ENCODE measurements around the gene COL9A2. TPM values are rescaled to one million over a fixed set of nuclear protein-coding genes. Genes with fewer than 3 reads are reported as not detected.

COL9A2 gene
- total RNA-seq, 3 donors from 2014 or later = 3.4 to 11.2 (median 4.8) TPM

- ATAC-seq (peak; percentile 96), DNase-seq (no peak)
- intact Hi-C loops (cut with DNase I, micrococcal nuclease) = no loop called here
- TF ChIP-seq CTCF (IDR thresholded peaks at IDR 0.05) = no peak
- Histone ChIP-seq H3K36me3 (ENCODE audit: low read depth) (peaks cover 8% of the 10 kb centered on the region), H3K4me1 (ENCODE audit: low read depth) (no peaks in the 10 kb centered on the region), H3K4me3 (no peak overlapping the region), H3K9me3 (no peaks in the 10 kb centered on the region)
Measured at GRCh38 chr1:40281853-40282252, 35.2 kb downstream of the COL9A2 start.

GRCh38 chr1:40276122-40276521 is 41.0 kb downstream of the COL9A2 start:
- Histone ChIP-seq H3K36me3 (ENCODE audit: low read depth) (peaks cover 4% of the 10 kb centered on the region), H3K4me3 (no peak overlapping the region), H3K9me3 (no peaks in the 10 kb centered on the region), H3K4me1 (ENCODE audit: low read depth) (no peaks in the 10 kb centered on the region)
- TF ChIP-seq CTCF (IDR thresholded peaks at IDR 0.05) = no peak
- ATAC-seq = no peak
- intact Hi-C loops (cut with DNase I, micrococcal nuclease) = no loop called here
- no peak for DNase-seq

GRCh38 chr1:40274331-40274730 is 42.8 kb downstream of the COL9A2 start:
- intact Hi-C loops (cut with DNase I, micrococcal nuclease) = no loop called here
- no peaks in the 10 kb centered on the region for H3K9me3 ChIP-seq
- no peaks in the 10 kb centered on the region for H3K4me1 ChIP-seq (ENCODE audit: low read depth)
- ATAC-seq = no peak
- H3K36me3 ChIP-seq (ENCODE audit: low read depth) = peaks cover 13% of the 10 kb centered on the region
- no peak for TF ChIP-seq CTCF (IDR thresholded peaks at IDR 0.05)
- H3K4me3 ChIP-seq = no peak overlapping the region
- no peak for DNase-seq

DNA sequence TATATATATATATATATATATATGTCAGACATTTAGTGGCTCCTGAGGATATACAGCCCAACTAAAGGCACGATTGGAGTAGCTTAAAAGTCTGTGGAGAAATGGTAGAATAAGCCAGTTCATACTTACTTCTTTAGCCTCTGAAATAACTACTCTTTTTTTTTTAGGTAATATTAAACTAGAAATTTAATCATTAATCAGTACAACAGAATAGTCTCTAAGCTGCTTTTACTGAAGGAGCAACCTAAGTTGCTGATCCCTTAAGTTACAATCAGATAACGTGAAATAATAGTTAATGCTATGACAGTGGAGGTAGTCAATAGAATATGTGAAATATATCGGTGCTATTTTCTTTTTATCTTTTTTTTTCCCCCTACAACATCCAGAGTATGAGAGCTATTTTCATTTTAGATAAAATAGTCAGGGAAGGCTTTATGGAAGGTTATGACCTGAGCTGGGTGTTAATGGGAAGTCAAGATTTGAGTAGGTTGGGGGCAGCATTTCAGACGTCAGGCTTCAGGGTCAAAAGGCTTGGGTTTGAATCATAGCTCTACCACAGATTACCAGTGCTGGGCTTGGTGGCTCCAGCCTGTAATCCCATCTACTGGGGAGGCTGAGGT is 43.4 kb downstream of the COL9A2 start:
- DNase-seq (no peak), ATAC-seq (no peak)
- no peak for TF ChIP-seq CTCF (IDR thresholded peaks at IDR 0.05)
- Histone ChIP-seq H3K4me1 (ENCODE audit: low read depth) (no peaks in the 10 kb centered on the region), H3K4me3 (no peak overlapping the region), H3K9me3 (no peaks in the 10 kb centered on the region), H3K36me3 (ENCODE audit: low read depth) (peaks cover 9% of the 10 kb centered on the region)
- intact Hi-C loops (cut with DNase I, micrococcal nuclease) = no loop called here

- H3K36me3 ChIP-seq (ENCODE audit: low read depth) = peaks cover 9% of the 10 kb centered on the region
- no peak overlapping the region for H3K4me3 ChIP-seq
- no peak for TF ChIP-seq CTCF (IDR thresholded peaks at IDR 0.05)
- ATAC-seq = no peak
- DNase-seq = no peak
- H3K4me1 ChIP-seq (ENCODE audit: low read depth) = no peaks in the 10 kb centered on the region
- H3K9me3 ChIP-seq = no peaks in the 10 kb centered on the region
- intact Hi-C loops (cut with DNase I, micrococcal nuclease) = no loop called here
Measured at GRCh38 chr1:40272653-40273213, 44.4 kb downstream of the COL9A2 start.
